HFFc6 (cell line): ENCODE results near the gene KRT9. TPM values are rescaled to one million over a fixed set of nuclear protein-coding genes. Genes with fewer than 3 reads are reported as not detected.
"Not testable (repeated sequence)": the region's sequence is repeated elsewhere in the genome, so short reads cannot be mapped to it uniquely, and the experiment has no call there.

Source experiments
- DNase-seq: peaks from one replicate; pipeline ENCODE4 v3.0.0-alpha.2; 2018
- H3K27ac Mint-ChIP-seq: 2 replicates; pipeline ENCODE4 v1.8.0; 2020; ENCODE audit warnings: mild to moderate bottlenecking, mixed read lengths
- H3K27me3 Mint-ChIP-seq: 2 replicates; pipeline ENCODE4 v1.8.0; 2021; ENCODE audit warnings: mild to moderate bottlenecking, moderate library complexity, mixed read lengths; ENCODE audit not compliant: insufficient read depth
- H3K36me3 Mint-ChIP-seq: 2 replicates; pipeline ENCODE4 v1.8.0; 2021; ENCODE audit warnings: low read depth, mixed read lengths
- H3K4me1 Mint-ChIP-seq: 2 replicates; pipeline ENCODE4 v1.8.0; 2020; ENCODE audit warnings: low read depth, mixed read lengths
- H3K4me3 Mint-ChIP-seq: 2 replicates; pipeline ENCODE4 v1.8.0; 2020; ENCODE audit warnings: mild to moderate bottlenecking, moderate library complexity, mixed read lengths
- H3K9me3 Mint-ChIP-seq: 2 replicates; pipeline ENCODE4 v1.8.0; 2020; ENCODE audit warnings: mild to moderate bottlenecking, mixed read lengths
- CTCF ChIP-seq: fragments of 200-600 bp; sonication (generic); IDR thresholded peaks from 2 replicates; pipeline ENCODE4 v1.5.0; 2021; ENCODE audit warnings: antibody characterized with exemption, mild to moderate bottlenecking
- total RNA-seq, 6 experiments: library from RNA; stranded (reverse); fragmentation: NEBNext Ultra II Directional; extraction: Animal tissue kit (Norgen Biotek cat#: 25700); gene quantifications; 2 replicates in 1 of 6; 3 replicates in 5 of 6; pipeline ENCODE4 v1.2.3, GENCODE V29; 2021

The KRT9 gene
- total RNA-seq, 6 experiments from 2014 or later: not detected

GRCh38 chr17:41583137-41584127 is 11.6 kb upstream of the KRT9 start:
- no peak for TF ChIP-seq CTCF
- H3K27ac Mint-ChIP-seq: no peak overlapping the region
- peaks cover 27% of the 10 kb centered on the region for H3K27me3 Mint-ChIP-seq
- no peak overlapping the region for H3K4me3 Mint-ChIP-seq
- H3K4me1 Mint-ChIP-seq: peaks cover 15% of the 10 kb centered on the region
- H3K9me3 Mint-ChIP-seq: no peaks in the 10 kb centered on the region
- H3K36me3 Mint-ChIP-seq: no peaks in the 10 kb centered on the region
- no peak for DNase-seq

GRCh38 chr17:41582061-41582968 is 10.5 kb upstream of the KRT9 start:
- not testable (repeated sequence) for H3K9me3 Mint-ChIP-seq, H3K36me3 Mint-ChIP-seq, H3K4me3 Mint-ChIP-seq, DNase-seq, H3K27ac Mint-ChIP-seq
- H3K4me1 Mint-ChIP-seq: peaks cover 11% of the 10 kb centered on the region
- peaks cover 32% of the 10 kb centered on the region for H3K27me3 Mint-ChIP-seq

GRCh38 chr17:41581366-41582060 is 9.7 kb upstream of the KRT9 start:
- no peak for TF ChIP-seq CTCF
- H3K27me3 Mint-ChIP-seq: peaks cover 33% of the 10 kb centered on the region
- H3K4me3 Mint-ChIP-seq: no peak overlapping the region
- no peak overlapping the region for H3K27ac Mint-ChIP-seq
- no peaks in the 10 kb centered on the region for H3K9me3 Mint-ChIP-seq
- no peak for DNase-seq
- H3K36me3 Mint-ChIP-seq: no peaks in the 10 kb centered on the region
- peaks cover 11% of the 10 kb centered on the region for H3K4me1 Mint-ChIP-seq

GRCh38 chr17:41580687-41581365 is 9.0 kb upstream of the KRT9 start:
- no peak for DNase-seq
- Mint-ChIP-seq H3K4me1 (peaks cover 11% of the 10 kb centered on the region), H3K27me3 (peaks cover 38% of the 10 kb centered on the region), H3K4me3 (no peak overlapping the region), H3K36me3 (no peaks in the 10 kb centered on the region), H3K27ac (no peak overlapping the region), H3K9me3 (no peaks in the 10 kb centered on the region)
- no peak for TF ChIP-seq CTCF

- Mint-ChIP-seq H3K4me3 (no peak overlapping the region), H3K27ac (no peak overlapping the region), H3K4me1 (peaks cover 11% of the 10 kb centered on the region)
Measured at GRCh38 chr17:41580244-41580575, 8.4 kb upstream of the KRT9 start.

More at GRCh38 chr17:41580244-41580575, 8.4 kb upstream of the KRT9 start:
- peaks cover 38% of the 10 kb centered on the region for H3K27me3 Mint-ChIP-seq
- DNase-seq: no peak
- no peaks in the 10 kb centered on the region for H3K9me3 Mint-ChIP-seq
- TF ChIP-seq CTCF: no peak
- H3K36me3 Mint-ChIP-seq: no peaks in the 10 kb centered on the region
